GM12801 (cell line): ENCODE measurements around the gene CDK14.

Experiments used
- TF ChIP-seq, protein P1 (sequence below): IDR thresholded peaks from one replicate; pipeline ENCODE4 v1.5.1; 2011; ENCODE audit warnings: control low read depth; ENCODE audit not compliant: insufficient read length; ENCODE audit errors: extremely low read depth

Gene CDK14

DNA sequence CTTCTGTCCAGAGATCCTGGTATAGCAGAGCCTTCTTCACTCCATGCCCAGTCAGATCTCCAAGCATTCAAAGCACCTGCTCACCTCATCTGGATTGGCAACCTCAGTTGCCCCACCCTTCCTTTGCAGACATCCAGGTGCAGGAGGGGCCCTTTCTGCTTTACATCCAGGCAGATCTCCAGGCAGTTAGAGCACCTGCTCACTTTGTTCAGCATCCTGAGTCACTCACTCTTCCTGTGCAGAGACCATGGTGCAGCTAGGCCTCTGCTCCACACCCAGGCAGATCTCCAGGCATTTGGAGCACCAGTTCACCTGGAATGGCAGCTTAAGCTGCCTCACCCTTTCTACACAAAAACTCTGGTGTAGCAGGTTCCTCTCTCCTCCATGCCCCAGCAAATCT is 153.1 kb downstream of the CDK14 start:
- TF ChIP-seq, protein P1, sequence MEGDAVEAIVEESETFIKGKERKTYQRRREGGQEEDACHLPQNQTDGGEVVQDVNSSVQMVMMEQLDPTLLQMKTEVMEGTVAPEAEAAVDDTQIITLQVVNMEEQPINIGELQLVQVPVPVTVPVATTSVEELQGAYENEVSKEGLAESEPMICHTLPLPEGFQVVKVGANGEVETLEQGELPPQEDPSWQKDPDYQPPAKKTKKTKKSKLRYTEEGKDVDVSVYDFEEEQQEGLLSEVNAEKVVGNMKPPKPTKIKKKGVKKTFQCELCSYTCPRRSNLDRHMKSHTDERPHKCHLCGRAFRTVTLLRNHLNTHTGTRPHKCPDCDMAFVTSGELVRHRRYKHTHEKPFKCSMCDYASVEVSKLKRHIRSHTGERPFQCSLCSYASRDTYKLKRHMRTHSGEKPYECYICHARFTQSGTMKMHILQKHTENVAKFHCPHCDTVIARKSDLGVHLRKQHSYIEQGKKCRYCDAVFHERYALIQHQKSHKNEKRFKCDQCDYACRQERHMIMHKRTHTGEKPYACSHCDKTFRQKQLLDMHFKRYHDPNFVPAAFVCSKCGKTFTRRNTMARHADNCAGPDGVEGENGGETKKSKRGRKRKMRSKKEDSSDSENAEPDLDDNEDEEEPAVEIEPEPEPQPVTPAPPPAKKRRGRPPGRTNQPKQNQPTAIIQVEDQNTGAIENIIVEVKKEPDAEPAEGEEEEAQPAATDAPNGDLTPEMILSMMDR: no peak

GRCh38 chr7:90749774-90750173 is 153.7 kb downstream of the CDK14 start:
- TF ChIP-seq, protein P1: no peak

- TF ChIP-seq, protein P1: no peak
Observed at GRCh38 chr7:90751595-90751994, 155.5 kb downstream of the CDK14 start.

- TF ChIP-seq, protein P1: no peak
Observed at GRCh38 chr7:90752051-90752450, 155.9 kb downstream of the CDK14 start.

DNA sequence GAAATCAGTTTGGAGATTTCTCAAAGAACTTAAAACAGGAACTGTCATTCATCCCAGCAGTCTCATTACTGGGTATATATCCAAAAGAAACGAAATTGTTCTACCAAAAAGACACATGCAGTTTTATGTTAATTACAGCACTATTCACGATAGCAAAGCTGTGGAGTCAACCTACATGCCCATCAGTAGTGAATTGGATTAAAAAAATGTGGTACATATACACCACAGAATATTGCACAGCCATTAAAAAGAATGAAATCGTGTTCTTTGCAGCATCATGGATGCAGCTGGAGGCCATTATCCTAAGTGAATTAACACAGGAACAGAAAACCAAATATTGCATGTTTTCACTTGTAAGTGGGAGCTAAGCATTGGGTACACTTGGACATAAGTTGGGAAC is 158.9 kb downstream of the CDK14 start:
- TF ChIP-seq, protein P1: no peak

- TF ChIP-seq, protein P1: no peak
Observed at GRCh38 chr7:90756366-90756765, 160.2 kb downstream of the CDK14 start.

- TF ChIP-seq, protein P1: no peak
Observed at GRCh38 chr7:90758933-90759562, 162.9 kb downstream of the CDK14 start.
